ENCODE results near the gene BCL10. TPM values are rescaled to one million over a fixed set of nuclear protein-coding genes. Genes with fewer than 3 reads are reported as not detected.

Gene BCL10
- total RNA-seq, 1 experiment from 2014 or later, result 29.9 TPM

- Histone ChIP-seq H3K4me3 (ENCODE audit: low read length) (no peak overlapping the region), H4K20me1 (ENCODE audit: low read length) (no peaks in the 10 kb centered on the region), H3K9me3 (ENCODE audit: low read length) (no peaks in the 10 kb centered on the region), H3K27ac (ENCODE audit: low read length) (peak overlapping the region; percentile 52), H3F3A (ENCODE audit: low read length, unreplicated experiment) (no peaks in the 10 kb centered on the region), H3K9me2 (replicated peaks; ENCODE audit: low read length) (no peaks in the 10 kb centered on the region), H3K4me2 (ENCODE audit: low read length) (peak overlapping the region; percentile 53), H3K79me2 (ENCODE audit: low read length) (peaks cover 10% of the 10 kb centered on the region; the same call in 1 of the 2 replicates), H2AFZ (ENCODE audit: low read length) (no peak overlapping the region), H3K36me3 (ENCODE audit: low read depth, low read length) (peaks cover 12% of the 10 kb centered on the region; the same call in 1 of the 2 replicates), H3K9ac (ENCODE audit: low read length) (no peak overlapping the region), H3K27me3 (ENCODE audit: low read length) (no peaks in the 10 kb centered on the region), H3K4me1 (ENCODE audit: insufficient read depth, low read length) (peaks cover 55% of the 10 kb centered on the region)
- ChIA-PET CTCF (interaction anchor here (0.6 to 0.7 kb wide), 3 partner anchors 10 to 348 kb away, joined by 6 to 10 read pairs (median 9); no protein-coding TSS in a partner anchor), POLR2A (ENCODE audit: unreplicated experiment) (interaction anchor here (1.0 kb wide), 1 partner anchor 231 kb away, joined by 9 read pairs; no protein-coding TSS in a partner anchor)
- DNase-seq, result peak; percentile 66
- ATAC-seq, result peak; percentile 40
- TF ChIP-seq EZH2 (IDR thresholded peaks at IDR 0.05; ENCODE audit: low read length, unreplicated experiment) (no peak), EZH2phosphoT487 (IDR thresholded peaks at IDR 0.05; ENCODE audit: borderline replicate concordance, low read length) (no peak), CTCF (conservative IDR thresholded peaks at IDR 0.05; ENCODE audit: low read depth, low read length) (no peak)
- intact Hi-C loops (cut with micrococcal nuclease), result no loop called here
- BruUV-seq (replicated peaks), result no TSS peak
These were observed 44.1 kb upstream of the BCL10 start for GRCh38 chr1:85320371-85321131.

- no peak overlapping the region for H3K9ac ChIP-seq (ENCODE audit: low read length)
- ATAC-seq (no peak), DNase-seq (no peak)
- peak overlapping the region; percentile 53; the same call in 1 of the 2 replicates for H3K4me2 ChIP-seq (ENCODE audit: low read length)
- no peak overlapping the region for H3K4me3 ChIP-seq (ENCODE audit: low read length)
- H3K36me3 ChIP-seq (ENCODE audit: low read depth, low read length), result peaks cover 12% of the 10 kb centered on the region; the same call in 1 of the 2 replicates
- intact Hi-C loops (cut with micrococcal nuclease), result no loop called here
- ChIA-PET POLR2A (ENCODE audit: unreplicated experiment) (no interaction called here), CTCF (no interaction called here)
- H3K4me1 ChIP-seq (ENCODE audit: insufficient read depth, low read length), result peaks cover 55% of the 10 kb centered on the region
- H3K9me2 ChIP-seq (replicated peaks; ENCODE audit: low read length), result no peaks in the 10 kb centered on the region
- no peaks in the 10 kb centered on the region for H3K27me3 ChIP-seq (ENCODE audit: low read length)
- H2AFZ ChIP-seq (ENCODE audit: low read length), result no peak overlapping the region
- TF ChIP-seq EZH2phosphoT487 (IDR thresholded peaks at IDR 0.05; ENCODE audit: borderline replicate concordance, low read length) (no peak), CTCF (conservative IDR thresholded peaks at IDR 0.05; ENCODE audit: low read depth, low read length) (no peak), EZH2 (IDR thresholded peaks at IDR 0.05; ENCODE audit: low read length, unreplicated experiment) (no peak)
- H4K20me1 ChIP-seq (ENCODE audit: low read length), result no peaks in the 10 kb centered on the region
- no peak overlapping the region; the same call in 1 of the 2 replicates for H3K27ac ChIP-seq (ENCODE audit: low read length)
- TSS peak; percentile 32 for BruUV-seq (replicated peaks)
- H3K79me2 ChIP-seq (ENCODE audit: low read length), result peaks cover 5% of the 10 kb centered on the region; the same call in 1 of the 2 replicates
- no peaks in the 10 kb centered on the region for H3F3A ChIP-seq (ENCODE audit: low read length, unreplicated experiment)
- H3K9me3 ChIP-seq (ENCODE audit: low read length), result no peaks in the 10 kb centered on the region
These were observed 43.5 kb upstream of the BCL10 start for GRCh38 chr1:85319931-85320330.

- Histone ChIP-seq H3K4me2 (ENCODE audit: low read length) (no peak overlapping the region), H3K4me1 (ENCODE audit: insufficient read depth, low read length) (peaks cover 60% of the 10 kb centered on the region)
- CTCF ChIA-PET, result no interaction called here
These were observed 43.1 kb upstream of the BCL10 start for GRCh38 chr1:85319491-85319890.

More at GRCh38 chr1:85319491-85319890, 43.1 kb upstream of the BCL10 start:
- H2AFZ ChIP-seq (ENCODE audit: low read length), result no peak overlapping the region
- no peaks in the 10 kb centered on the region for H3K27me3 ChIP-seq (ENCODE audit: low read length)
- no peak overlapping the region for H3K27ac ChIP-seq (ENCODE audit: low read length)
- no peak for TF ChIP-seq EZH2phosphoT487 (IDR thresholded peaks at IDR 0.05; ENCODE audit: borderline replicate concordance, low read length)
- TF ChIP-seq CTCF (conservative IDR thresholded peaks at IDR 0.05; ENCODE audit: low read depth, low read length), result no peak
- TF ChIP-seq EZH2 (IDR thresholded peaks at IDR 0.05; ENCODE audit: low read length, unreplicated experiment), result no peak
- peaks cover 12% of the 10 kb centered on the region; the same call in 1 of the 2 replicates for H3K36me3 ChIP-seq (ENCODE audit: low read depth, low read length)
- H3K79me2 ChIP-seq (ENCODE audit: low read length), result peaks cover under 1% of the 10 kb centered on the region; the same call in 1 of the 2 replicates
- no peak for ATAC-seq
- H3K4me3 ChIP-seq (ENCODE audit: low read length), result no peak overlapping the region
- H4K20me1 ChIP-seq (ENCODE audit: low read length), result no peaks in the 10 kb centered on the region
- no peak overlapping the region for H3K9ac ChIP-seq (ENCODE audit: low read length)
- H3K9me2 ChIP-seq (replicated peaks; ENCODE audit: low read length), result no peaks in the 10 kb centered on the region
- DNase-seq, result no peak
- no TSS peak for BruUV-seq (replicated peaks)
- H3K9me3 ChIP-seq (ENCODE audit: low read length), result no peaks in the 10 kb centered on the region
- intact Hi-C loops (cut with micrococcal nuclease), result no loop called here
- POLR2A ChIA-PET (ENCODE audit: unreplicated experiment), result no interaction called here
- no peaks in the 10 kb centered on the region for H3F3A ChIP-seq (ENCODE audit: low read length, unreplicated experiment)
